HepG2 (cell line): ENCODE results near the gene KLHDC1. TPM values are rescaled to one million over a fixed set of nuclear protein-coding genes. Genes with fewer than 3 reads are reported as not detected.

Experiments
- AKAP8 ChIP-seq: sonication (generic); formaldehyde crosslinking; IDR thresholded peaks from 2 replicates; pipeline ENCODE4 v1.5.1; 2020; ENCODE audit warnings: mild to moderate bottlenecking, missing genetic modification reagents
- ARID2 ChIP-seq: sonication (generic); formaldehyde crosslinking; IDR thresholded peaks from 2 replicates; pipeline ENCODE4 v1.8.1; 2022; ENCODE audit warnings: mild to moderate bottlenecking, missing genetic modification reagents, borderline replicate concordance
- ARNTL ChIP-seq: sonication (generic); formaldehyde crosslinking; IDR thresholded peaks from 2 replicates; pipeline ENCODE4 v1.4.0; 2020; ENCODE audit warnings: mild to moderate bottlenecking, missing genetic modification reagents
- ASH2L ChIP-seq: fragments of 300-600, 200-600 bp; sonication (generic); IDR thresholded peaks from 2 replicates; pipeline ENCODE4 v1.7.0; 2017; ENCODE audit warnings: low read depth, mild to moderate bottlenecking, moderate library complexity, mixed read lengths, low read length; ENCODE audit not compliant: insufficient read length
- ATF3 ChIP-seq: sonication (generic); formaldehyde crosslinking; IDR thresholded peaks from 2 replicates; pipeline ENCODE4 v1.4.0; 2020; ENCODE audit warnings: missing genetic modification reagents
- CBX1 ChIP-seq: IDR thresholded peaks from one replicate; pipeline ENCODE4 v1.6.1; 2016; ENCODE audit warnings: antibody characterized with exemption, low read depth
- FOXK1 ChIP-seq: sonication (generic); formaldehyde crosslinking; IDR thresholded peaks from 2 replicates; pipeline ENCODE4 v1.4.0; 2020; ENCODE audit warnings: low read depth, missing genetic modification reagents, borderline replicate concordance
- HOXA3 ChIP-seq: sonication (generic); formaldehyde crosslinking; IDR thresholded peaks from 2 replicates; pipeline ENCODE4 v1.5.0; 2020; ENCODE audit warnings: missing genetic modification reagents
- ISX ChIP-seq: sonication (generic); formaldehyde crosslinking; conservative IDR thresholded peaks from 2 replicates; pipeline ENCODE4 v1.5.0; 2020; ENCODE audit warnings: missing genetic modification reagents
- NCOA2 ChIP-seq: sonication (generic); formaldehyde crosslinking; IDR thresholded peaks from 2 replicates; pipeline ENCODE4 v1.8.0; 2022; ENCODE audit warnings: inconsistent platforms
- REL ChIP-seq: sonication (generic); formaldehyde crosslinking; conservative IDR thresholded peaks from 2 replicates; pipeline ENCODE4 v1.8.0; 2022; ENCODE audit warnings: mild to moderate bottlenecking, missing genetic modification reagents, moderate library complexity
- SKI ChIP-seq: fragments of 450-650 bp; IDR thresholded peaks from one replicate; pipeline ENCODE4 v1.6.1; 2018; ENCODE audit warnings: mild to moderate bottlenecking; ENCODE audit not compliant: partially characterized antibody
- SMAD1 ChIP-seq: sonication (generic); formaldehyde crosslinking; IDR thresholded peaks from 2 replicates; pipeline ENCODE4 v1.4.0; 2020; ENCODE audit warnings: missing genetic modification reagents, low read depth, mild to moderate bottlenecking, borderline replicate concordance
- STAT5B ChIP-seq: sonication (generic); formaldehyde crosslinking; IDR thresholded peaks from 2 replicates; pipeline ENCODE4 v1.4.0; 2020; ENCODE audit warnings: missing genetic modification reagents
- TCF7 ChIP-seq: sonication (generic); IDR thresholded peaks from 2 replicates; pipeline ENCODE4 v1.6.1; 2016; ENCODE audit warnings: antibody characterized with exemption, low read depth
- ZBTB43 ChIP-seq: sonication (generic); formaldehyde crosslinking; conservative IDR thresholded peaks from 2 replicates; pipeline ENCODE4 v1.4.0; 2020; ENCODE audit warnings: missing genetic modification reagents
- ZC3H4 ChIP-seq: sonication (generic); formaldehyde crosslinking; IDR thresholded peaks from 2 replicates; pipeline ENCODE4 v1.4.0; 2020; ENCODE audit warnings: missing genetic modification reagents, borderline replicate concordance
- ZNF20 ChIP-seq: sonication (generic); formaldehyde crosslinking; IDR thresholded peaks from 2 replicates; pipeline ENCODE4 v1.4.0; 2020; ENCODE audit warnings: mild to moderate bottlenecking, moderate library complexity, missing genetic modification reagents
- ZNF232 ChIP-seq: sonication (generic); formaldehyde crosslinking; IDR thresholded peaks from 2 replicates; pipeline ENCODE4 v1.4.0; 2020; ENCODE audit warnings: missing genetic modification reagents, borderline replicate concordance
- ZNF24 ChIP-seq: fragments of 450-650 bp; IDR thresholded peaks from 2 replicates; pipeline ENCODE4 v1.6.1; 2017; ENCODE audit warnings: antibody characterized with exemption, mild to moderate bottlenecking
- ZNF33A ChIP-seq: sonication (generic); formaldehyde crosslinking; IDR thresholded peaks from 2 replicates; pipeline ENCODE4 v1.5.1; 2020; ENCODE audit warnings: missing genetic modification reagents, mild to moderate bottlenecking, moderate library complexity, borderline replicate concordance
- ZNF556 ChIP-seq: sonication (generic); formaldehyde crosslinking; IDR thresholded peaks from 2 replicates; pipeline ENCODE4 v1.4.0; 2020; ENCODE audit warnings: mild to moderate bottlenecking, missing genetic modification reagents, borderline replicate concordance
- ZNF660 ChIP-seq: sonication (generic); formaldehyde crosslinking; IDR thresholded peaks from 2 replicates; pipeline ENCODE4 v1.5.1; 2020; ENCODE audit warnings: mild to moderate bottlenecking, low read depth, missing genetic modification reagents, borderline replicate concordance
- polyA plus RNA-seq, 8 experiments: library from polyadenylated mRNA; depleted of rRNA in 3 of 8; stranded (reverse) in 7 of 8; unstranded in 1 of 8; fragments of >200 nt; fragmentation: Illumina TruSeq in 4 of 8; extraction: Trizol in 4 of 8; gene quantifications; 2 replicates each; pipeline versions ENCODE4 v1.2.1 to v1.2.3, GENCODE V29; 2011 to 2016; ENCODE audit warnings: low read depth in 4 of 8, missing spikeins in 1 of 8, mixed read lengths in 1 of 8; ENCODE audit not compliant: insufficient read depth in 1 of 8
- total RNA-seq, 5 experiments: library from RNA; depleted of rRNA; stranded (reverse); fragments of >200 nt; fragmentation: Illumina TruSeq; extraction: Trizol; gene quantifications; 2 replicates each; pipeline ENCODE4 v1.2.3, GENCODE V29; 2016; ENCODE audit warnings: low read depth in 1 of 5
- TF ChIP-seq, protein P1 (sequence below): sonication (generic); formaldehyde crosslinking; IDR thresholded peaks from 2 replicates; pipeline ENCODE4 v1.8.1; 2023; ENCODE audit warnings: mild to moderate bottlenecking, missing genetic modification reagents, borderline replicate concordance
- TF ChIP-seq, protein P2 (sequence below): sonication (generic); formaldehyde crosslinking; IDR thresholded peaks from 2 replicates; pipeline ENCODE4 v1.4.0; 2020; ENCODE audit warnings: missing genetic modification reagents, borderline replicate concordance
- TF ChIP-seq, protein P3 (sequence below): sonication (generic); formaldehyde crosslinking; conservative IDR thresholded peaks from 2 replicates; pipeline ENCODE4 v1.8.0; 2022; ENCODE audit warnings: mild to moderate bottlenecking, moderate library complexity, missing genetic modification reagents

KLHDC1 gene
- total and polyA plus RNA-seq, 2 of the 13 experiments (the other 11 are each of a cell fraction or from before 2014, with no cell fraction given) = 0.11 TPM; not detected in 1

DNA sequence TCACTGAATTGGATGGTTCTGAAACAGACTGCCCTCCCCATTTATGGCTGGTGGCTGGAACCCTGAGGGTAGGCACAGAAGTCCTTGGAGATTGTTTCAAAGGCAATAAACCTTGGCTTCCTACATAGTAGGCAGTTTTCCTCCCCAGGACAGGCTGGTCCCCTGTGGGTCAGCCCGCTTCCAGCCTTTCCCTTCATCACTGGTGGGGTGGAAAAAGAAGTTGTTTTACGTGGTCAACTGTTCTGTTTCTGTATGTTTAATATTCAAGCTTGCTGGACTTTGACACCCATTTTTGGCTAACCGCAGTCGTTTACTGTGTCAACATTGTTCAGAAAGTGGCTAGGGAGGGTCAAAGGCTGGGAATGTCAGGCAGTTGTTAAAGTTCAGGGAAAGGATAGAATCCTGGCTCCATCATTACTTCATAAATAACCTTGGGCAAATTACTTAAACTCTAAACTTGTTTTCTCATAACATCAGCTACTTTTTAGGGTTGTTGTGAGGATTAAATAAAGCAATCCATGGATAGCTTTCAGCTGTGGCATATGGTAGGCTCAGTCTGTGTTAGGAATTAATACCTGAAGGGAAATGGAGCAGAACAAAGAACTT lies 77.4 kb downstream of the KLHDC1 start (continued):
- TF ChIP-seq HOXA3 (CRISPR knock-in tag) = peak; percentile 78
- TF ChIP-seq ZNF232 (CRISPR knock-in tag) = peak; percentile 25; the same call in 1 of the 2 replicates
- TF ChIP-seq STAT5B (CRISPR knock-in tag) = no peak
- TF ChIP-seq ZBTB43 (CRISPR knock-in tag) = peak; percentile 63; the same call in 1 of the 2 replicates
- peak; percentile 91 for TF ChIP-seq NCOA2 (CRISPR knock-in tag)
- peak; percentile 90 for TF ChIP-seq SKI
- TF ChIP-seq, protein P1, sequence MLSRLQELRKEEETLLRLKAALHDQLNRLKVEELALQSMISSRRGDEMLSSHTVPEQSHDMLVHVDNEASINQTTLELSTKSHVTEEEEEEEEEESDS = no peak
- peak; percentile 73 for TF ChIP-seq TCF7
- no peak for TF ChIP-seq ARNTL
- no peak for TF ChIP-seq SMAD1
- TF ChIP-seq ASH2L = peak; percentile 96
- peak; percentile 84 for TF ChIP-seq ZNF24
- 0 out of 2 replicates have a peak, but pooled peaks have one; percentile 43 for TF ChIP-seq ZNF33A (CRISPR knock-in tag)
- peak; percentile 86; the same call in 1 of the 2 replicates for TF ChIP-seq ZC3H4 (CRISPR knock-in tag)
- peak; percentile 43; the same call in 1 of the 2 replicates for TF ChIP-seq ZNF556 (CRISPR knock-in tag)
- TF ChIP-seq CBX1 = no peak
- peak; percentile 80; the same call in 1 of the 2 replicates for TF ChIP-seq ARID2 (CRISPR knock-in tag)
- peak; percentile 87; the same call in 1 of the 2 replicates for TF ChIP-seq FOXK1 (CRISPR knock-in tag)
- TF ChIP-seq REL (CRISPR knock-in tag) = no peak
- TF ChIP-seq ZNF20 (CRISPR knock-in tag) = no peak
- TF ChIP-seq AKAP8 (CRISPR knock-in tag) = peak; percentile 78; the same call in 1 of the 2 replicates
- TF ChIP-seq, protein P2, sequence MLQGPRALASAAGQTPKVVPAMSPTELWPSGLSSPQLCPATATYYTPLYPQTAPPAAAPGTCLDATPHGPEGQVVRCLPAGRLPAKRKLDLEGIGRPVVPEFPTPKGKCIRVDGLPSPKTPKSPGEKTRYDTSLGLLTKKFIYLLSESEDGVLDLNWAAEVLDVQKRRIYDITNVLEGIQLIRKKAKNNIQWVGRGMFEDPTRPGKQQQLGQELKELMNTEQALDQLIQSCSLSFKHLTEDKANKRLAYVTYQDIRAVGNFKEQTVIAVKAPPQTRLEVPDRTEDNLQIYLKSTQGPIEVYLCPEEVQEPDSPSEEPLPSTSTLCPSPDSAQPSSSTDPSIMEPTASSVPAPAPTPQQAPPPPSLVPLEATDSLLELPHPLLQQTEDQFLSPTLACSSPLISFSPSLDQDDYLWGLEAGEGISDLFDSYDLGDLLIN (CRISPR knock-in tag) = no peak
- 0 out of 2 replicates have a peak, but pooled peaks have one; percentile 16 for TF ChIP-seq ATF3
- TF ChIP-seq ZNF660 (CRISPR knock-in tag) = no peak
- TF ChIP-seq, protein P3, sequence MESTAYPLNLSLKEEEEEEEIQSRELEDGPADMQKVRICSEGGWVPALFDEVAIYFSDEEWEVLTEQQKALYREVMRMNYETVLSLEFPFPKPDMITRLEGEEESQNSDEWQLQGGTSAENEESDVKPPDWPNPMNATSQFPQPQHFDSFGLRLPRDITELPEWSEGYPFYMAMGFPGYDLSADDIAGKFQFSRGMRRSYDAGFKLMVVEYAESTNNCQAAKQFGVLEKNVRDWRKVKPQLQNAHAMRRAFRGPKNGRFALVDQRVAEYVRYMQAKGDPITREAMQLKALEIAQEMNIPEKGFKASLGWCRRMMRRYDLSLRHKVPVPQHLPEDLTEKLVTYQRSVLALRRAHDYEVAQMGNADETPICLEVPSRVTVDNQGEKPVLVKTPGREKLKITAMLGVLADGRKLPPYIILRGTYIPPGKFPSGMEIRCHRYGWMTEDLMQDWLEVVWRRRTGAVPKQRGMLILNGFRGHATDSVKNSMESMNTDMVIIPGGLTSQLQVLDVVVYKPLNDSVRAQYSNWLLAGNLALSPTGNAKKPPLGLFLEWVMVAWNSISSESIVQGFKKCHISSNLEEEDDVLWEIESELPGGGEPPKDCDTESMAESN (CRISPR knock-in tag) = no peak
- TF ChIP-seq ISX (CRISPR knock-in tag) = no peak
